ENCODE results near the gene PCNX3. TPM values are rescaled to one million over a fixed set of nuclear protein-coding genes. Genes with fewer than 3 reads are reported as not detected.

The PCNX3 gene
- total and polyA plus RNA-seq, 2 of the 13 experiments (the other 11 are each of a cell fraction or from before 2014, with no cell fraction given), result 16.2 to 23.0 TPM

DNA sequence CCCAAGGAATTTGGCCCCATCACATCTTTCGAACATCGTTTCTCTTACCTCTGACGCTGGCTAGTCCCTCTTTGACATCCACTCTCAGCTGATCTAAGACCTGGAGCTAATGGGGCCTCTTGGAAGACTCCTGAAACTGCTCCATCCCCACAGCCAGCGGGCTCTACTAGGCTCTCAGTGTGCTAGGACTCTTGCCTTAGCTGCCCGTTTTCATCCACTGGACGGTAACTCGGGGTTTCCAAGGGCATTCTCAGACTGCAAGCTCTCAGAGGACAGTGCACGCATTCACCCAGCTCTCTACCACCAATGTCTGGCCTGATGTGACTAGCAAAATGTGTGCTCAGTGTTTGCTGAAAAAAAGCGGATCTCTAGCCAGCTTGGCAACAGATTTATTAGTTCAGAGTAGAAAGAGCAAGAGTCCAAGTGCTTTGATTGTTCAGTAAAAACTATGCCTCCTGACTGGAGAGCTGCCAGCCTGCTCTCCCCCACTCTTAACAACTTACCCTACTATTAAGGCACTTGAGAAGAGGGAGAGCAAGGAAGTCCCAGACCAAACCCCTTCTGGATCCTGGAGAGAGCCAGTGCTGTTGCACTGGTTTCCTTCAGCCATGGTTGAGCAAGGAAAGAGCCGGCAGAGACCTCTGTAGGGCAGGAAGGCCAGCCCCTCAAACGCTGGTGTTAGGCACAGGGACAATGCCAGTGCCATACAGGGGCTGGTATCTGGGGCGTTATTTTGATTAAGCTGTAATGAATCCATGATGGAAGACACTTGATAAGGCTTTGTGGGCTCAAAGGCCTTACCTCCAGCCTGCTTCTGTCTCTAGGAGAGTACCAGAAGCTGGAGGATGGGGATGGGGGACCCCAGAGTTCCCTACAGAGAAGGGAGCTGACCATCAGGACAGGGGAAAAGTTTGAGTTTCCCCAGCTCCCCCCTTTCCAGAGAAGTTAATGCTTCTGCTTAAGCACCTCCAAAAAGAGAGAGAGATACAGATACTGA is 38.0 kb downstream of the PCNX3 start (continued):
- TF ChIP-seq, protein P1, sequence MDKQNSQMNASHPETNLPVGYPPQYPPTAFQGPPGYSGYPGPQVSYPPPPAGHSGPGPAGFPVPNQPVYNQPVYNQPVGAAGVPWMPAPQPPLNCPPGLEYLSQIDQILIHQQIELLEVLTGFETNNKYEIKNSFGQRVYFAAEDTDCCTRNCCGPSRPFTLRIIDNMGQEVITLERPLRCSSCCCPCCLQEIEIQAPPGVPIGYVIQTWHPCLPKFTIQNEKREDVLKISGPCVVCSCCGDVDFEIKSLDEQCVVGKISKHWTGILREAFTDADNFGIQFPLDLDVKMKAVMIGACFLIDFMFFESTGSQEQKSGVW (CRISPR knock-in tag; IDR thresholded peaks at IDR 0.05; ENCODE audit: borderline replicate concordance), result no peak
- TF ChIP-seq NR2F2 (IDR thresholded peaks at IDR 0.05; ENCODE audit: borderline replicate concordance, low read depth) (peak; percentile 45; the same call in 1 of the 2 replicates), SNAI1 (CRISPR knock-in tag; IDR thresholded peaks at IDR 0.05; ENCODE audit: borderline replicate concordance) (no peak), RXRA (CRISPR knock-in tag; IDR thresholded peaks at IDR 0.05) (no peak), JUNB (CRISPR knock-in tag; IDR thresholded peaks at IDR 0.05; ENCODE audit: borderline replicate concordance) (no peak), HMGA1 (CRISPR knock-in tag; conservative IDR thresholded peaks at IDR 0.05) (no peak), TCF7L2 (IDR thresholded peaks at IDR 0.05; ENCODE audit: low read depth, low read length) (no peak), SP140L (CRISPR knock-in tag; IDR thresholded peaks at IDR 0.05; ENCODE audit: borderline replicate concordance) (no peak), POLR2AphosphoS5 (IDR thresholded peaks at IDR 0.05; ENCODE audit: low read depth, low read length) (no peak; the same call in 1 of the 2 replicates), YY1 (IDR thresholded peaks at IDR 0.05; ENCODE audit: insufficient read depth, insufficient replicate concordance, low read depth, low read length) (no peak), KAT8 (CRISPR knock-in tag; IDR thresholded peaks at IDR 0.05) (0 out of 2 replicates have a peak, but pooled peaks have one; percentile 12), ZNF660 (CRISPR knock-in tag; IDR thresholded peaks at IDR 0.05; ENCODE audit: borderline replicate concordance, low read depth) (no peak), ZNF619 (CRISPR knock-in tag; IDR thresholded peaks at IDR 0.05) (peak; percentile 40; the same call in 1 of the 2 replicates), DRAP1 (CRISPR knock-in tag; IDR thresholded peaks at IDR 0.05) (peak; percentile 52), HNRNPL (IDR thresholded peaks at IDR 0.05; ENCODE audit: low read depth, low read length) (no peak)
- TF ChIP-seq, protein P2, sequence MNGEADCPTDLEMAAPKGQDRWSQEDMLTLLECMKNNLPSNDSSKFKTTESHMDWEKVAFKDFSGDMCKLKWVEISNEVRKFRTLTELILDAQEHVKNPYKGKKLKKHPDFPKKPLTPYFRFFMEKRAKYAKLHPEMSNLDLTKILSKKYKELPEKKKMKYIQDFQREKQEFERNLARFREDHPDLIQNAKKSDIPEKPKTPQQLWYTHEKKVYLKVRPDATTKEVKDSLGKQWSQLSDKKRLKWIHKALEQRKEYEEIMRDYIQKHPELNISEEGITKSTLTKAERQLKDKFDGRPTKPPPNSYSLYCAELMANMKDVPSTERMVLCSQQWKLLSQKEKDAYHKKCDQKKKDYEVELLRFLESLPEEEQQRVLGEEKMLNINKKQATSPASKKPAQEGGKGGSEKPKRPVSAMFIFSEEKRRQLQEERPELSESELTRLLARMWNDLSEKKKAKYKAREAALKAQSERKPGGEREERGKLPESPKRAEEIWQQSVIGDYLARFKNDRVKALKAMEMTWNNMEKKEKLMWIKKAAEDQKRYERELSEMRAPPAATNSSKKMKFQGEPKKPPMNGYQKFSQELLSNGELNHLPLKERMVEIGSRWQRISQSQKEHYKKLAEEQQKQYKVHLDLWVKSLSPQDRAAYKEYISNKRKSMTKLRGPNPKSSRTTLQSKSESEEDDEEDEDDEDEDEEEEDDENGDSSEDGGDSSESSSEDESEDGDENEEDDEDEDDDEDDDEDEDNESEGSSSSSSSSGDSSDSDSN (CRISPR knock-in tag; IDR thresholded peaks at IDR 0.05), result peak; percentile 17
- TF ChIP-seq, protein P3, sequence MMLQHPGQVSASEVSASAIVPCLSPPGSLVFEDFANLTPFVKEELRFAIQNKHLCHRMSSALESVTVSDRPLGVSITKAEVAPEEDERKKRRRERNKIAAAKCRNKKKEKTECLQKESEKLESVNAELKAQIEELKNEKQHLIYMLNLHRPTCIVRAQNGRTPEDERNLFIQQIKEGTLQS (CRISPR knock-in tag; IDR thresholded peaks at IDR 0.05), result no peak
